CD1c-positive myeloid dendritic cell (primary cell): Measurements from ENCODE around the gene MAP4K1.

ENCODE experiments used
- DNase-seq: peaks from one replicate; pipeline ENCODE4 v3.0.0-alpha.2; 2016; ENCODE audit errors: extremely low spot score

Gene MAP4K1

DNA sequence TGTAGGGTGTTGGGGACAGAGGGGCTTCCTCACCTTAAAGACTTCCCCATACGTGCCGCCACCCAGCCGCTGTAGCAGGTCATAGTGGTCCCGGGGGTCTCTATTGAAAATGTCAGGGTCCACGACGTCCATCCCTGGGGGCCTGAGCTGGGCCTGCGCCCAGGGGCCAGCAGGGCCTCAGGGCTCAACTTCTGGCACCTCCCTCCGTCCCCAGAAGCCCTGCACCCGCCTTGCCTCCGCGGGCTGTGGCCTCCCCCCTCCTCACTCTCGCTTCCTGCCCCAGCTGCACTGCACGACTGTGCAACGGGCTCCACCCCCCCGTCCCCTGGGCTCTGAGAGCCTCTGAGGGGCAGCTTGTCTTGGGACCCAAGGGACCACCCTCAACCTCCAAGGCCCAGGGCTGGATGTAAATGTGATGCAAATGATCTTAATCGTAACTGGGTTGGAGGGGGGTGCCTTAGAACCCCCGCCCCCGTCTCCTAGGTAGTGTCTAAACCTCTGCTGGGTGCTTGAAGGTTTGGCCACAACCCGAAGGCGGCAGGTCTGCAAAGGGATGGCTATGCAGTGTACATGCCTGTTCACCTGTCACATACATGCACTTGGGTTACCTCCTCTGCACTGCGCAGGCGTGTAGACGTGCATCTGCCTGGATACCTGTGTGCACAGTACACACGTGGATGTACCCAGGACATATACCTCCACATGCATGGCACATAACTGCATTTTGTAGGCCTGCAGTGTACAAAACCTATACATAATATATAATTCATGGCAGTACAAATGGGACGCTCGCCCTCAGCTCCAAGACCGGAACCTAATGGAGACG lies at the start of gene MAP4K1:
Gene MAP4K1, minus strand, starts transcription at position 190 of the 826 bp plus-strand sequence. Its CDS starts 58 bp downstream, at position 132.
- peak; percentile 46 for DNase-seq

DNA sequence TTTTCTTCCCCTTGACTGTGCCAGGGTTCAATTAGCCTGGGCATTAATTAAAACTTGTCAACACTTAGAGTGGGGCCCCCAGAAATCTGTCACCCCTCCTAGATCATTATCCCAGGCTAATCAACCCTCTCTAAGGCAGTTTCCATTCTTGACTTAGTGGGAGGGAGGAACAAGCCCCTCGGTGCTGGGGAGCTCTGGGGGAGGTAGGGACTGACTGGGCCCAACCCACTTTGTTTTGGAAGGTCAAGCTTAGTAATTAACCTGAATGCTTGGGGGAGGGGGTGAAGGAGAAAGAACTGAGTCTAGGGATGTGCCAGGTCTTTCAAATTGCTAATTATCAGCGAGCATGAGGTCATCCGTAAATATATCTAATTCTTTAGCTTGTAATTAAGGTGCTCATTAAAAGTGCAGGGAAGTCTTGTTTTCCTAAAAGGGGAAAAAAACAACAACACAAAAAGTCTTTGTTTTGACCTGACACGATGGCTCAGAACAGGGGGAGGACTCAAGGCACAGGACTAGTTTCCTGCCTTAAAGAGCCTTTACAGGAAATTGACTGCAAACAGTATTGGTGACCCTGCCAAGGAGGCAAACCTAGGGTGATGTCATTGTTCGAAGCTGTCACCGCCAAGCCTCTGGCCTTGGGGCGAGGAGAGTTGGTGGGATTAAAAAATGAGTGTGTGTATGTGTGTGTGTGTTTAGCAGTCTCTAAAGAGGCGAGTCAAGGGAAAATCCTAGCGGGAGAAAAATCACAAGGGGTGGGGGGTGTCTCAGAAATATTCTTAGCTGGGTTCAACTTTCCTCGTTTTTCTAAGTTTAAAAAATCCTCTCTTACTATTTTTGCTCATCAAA lies 49.1 kb upstream of the MAP4K1 start:
- DNase-seq: peak; percentile 47

DNA sequence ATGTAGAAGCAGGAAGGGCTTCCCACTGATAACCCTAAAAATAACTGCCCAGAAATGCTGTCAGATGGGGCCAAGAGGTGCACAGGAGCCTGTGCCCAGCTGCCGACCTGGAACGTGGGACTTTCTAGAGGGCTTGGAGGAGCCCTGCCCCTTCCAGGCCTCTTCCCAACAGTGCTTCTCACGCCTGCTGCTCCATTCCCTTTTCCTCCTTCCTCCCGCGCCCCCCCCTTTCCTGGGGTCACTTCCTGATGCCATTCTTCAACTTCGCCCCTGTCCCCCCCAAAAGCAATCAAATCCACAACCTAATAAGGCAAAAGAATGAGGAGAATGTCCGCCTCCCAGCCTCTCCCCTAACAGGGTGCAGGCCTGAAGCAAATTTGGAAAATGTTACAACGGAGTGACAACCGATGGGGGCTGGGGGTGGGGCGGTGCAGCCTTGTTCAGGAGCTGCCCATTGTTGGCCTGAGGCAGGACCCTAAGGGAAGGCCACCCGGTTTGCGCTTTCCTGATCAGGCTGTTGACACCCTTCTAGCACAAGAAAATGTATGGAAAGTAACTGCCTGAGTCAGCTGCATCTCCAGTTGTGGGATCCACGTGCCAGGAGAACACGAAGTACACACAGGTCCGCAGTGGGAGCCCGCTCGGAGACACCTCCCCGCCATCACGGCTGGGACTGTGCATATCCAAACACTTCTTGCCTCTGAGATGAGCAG lies 48.4 kb upstream of the MAP4K1 start:
- DNase-seq: no peak

DNA sequence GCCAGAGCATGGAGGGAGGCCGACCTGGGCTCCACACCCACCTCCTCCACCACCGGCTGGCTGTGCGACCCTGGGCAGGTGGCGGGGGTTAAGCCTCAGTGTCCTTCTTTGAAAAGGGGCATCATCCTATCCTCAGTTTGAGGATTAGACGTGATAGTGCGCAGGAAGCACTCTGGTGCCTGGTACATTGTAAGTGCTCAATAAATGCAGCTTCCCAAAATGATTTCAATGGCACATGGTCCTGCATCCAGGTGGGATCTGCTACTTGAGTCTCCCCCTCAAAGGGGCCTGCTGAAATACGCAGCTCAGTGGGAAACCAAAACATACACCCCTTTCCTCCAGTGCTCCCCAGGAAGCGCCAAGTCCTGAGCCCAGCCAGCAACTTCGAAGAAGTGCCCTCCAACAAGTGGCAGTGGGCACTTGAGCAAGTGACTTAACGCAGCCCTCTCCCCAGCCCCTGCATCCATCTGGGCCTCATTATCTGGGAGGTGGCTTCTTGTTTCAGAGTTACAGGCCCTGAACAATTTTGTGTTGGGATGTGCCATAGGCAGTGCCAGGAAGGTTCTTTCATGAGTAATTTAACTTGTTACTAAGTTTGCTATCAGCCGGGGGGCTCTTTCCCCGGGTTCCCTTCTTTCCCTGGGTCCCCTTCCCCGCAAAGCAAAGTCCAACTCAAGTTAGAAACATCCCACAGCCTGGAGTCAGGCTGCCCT lies 47.6 kb upstream of the MAP4K1 start:
- no peak for DNase-seq

DNA sequence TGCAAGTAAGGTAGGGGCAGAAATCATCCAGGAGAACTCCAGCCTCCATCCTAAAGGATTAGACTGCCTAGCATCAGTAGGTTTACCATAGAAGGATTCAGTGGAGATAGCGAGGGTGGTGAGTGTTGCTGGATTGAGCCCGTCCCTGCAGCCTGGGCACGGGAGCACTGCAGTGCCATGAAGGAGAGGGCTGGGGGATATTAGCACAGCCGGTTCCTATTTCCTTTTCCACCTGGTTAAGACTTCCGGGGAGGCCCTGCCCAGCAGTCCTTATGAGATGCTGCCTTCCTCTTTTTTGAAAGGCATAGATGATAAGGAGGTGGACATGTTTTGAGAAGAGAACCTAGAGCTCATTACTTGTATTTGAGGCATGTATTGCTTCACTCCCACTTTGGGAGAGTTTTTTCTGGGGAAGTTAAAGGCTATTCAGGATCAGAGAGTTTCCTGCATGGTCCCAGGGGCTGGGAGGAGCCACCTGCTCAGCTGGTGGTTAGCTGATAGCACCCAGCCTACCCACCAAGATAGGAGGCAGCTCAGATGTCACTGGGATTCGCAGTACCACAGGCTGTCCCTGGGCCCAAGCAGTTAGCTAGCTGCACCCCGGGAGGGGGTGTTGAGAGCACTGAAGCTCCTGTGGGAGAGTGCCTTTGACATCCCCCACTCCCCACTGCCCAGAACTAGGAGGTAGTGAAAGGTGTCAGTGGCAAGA lies 46.9 kb upstream of the MAP4K1 start:
- DNase-seq: peak; percentile 71

DNA sequence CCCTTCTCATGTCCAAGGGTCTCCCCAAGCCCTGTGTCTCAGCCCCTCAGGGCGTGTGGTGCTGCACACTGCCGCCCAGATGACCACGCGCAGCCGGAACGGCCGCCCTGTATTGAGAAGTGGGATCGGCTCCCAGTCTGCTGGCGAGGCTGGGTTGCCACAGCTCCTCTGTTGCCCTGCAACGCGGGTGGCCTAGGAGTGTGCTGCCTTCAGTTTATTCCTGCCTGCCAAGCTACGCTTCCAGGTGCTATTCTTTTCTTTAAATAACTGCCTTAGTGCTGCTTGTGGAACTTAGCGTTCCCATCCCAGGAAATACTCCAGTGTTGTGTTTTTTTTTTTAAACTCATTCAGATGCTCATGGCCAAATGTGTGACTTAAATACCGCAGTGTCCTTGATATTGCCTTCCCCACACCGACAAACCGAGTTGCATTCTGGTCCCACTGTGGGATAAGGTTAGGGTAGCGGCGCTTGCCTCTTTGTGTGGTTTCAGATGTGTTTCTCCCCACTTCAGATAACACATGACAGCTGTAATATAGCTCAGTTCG lies 46.3 kb upstream of the MAP4K1 start:
- DNase-seq: no peak

DNA sequence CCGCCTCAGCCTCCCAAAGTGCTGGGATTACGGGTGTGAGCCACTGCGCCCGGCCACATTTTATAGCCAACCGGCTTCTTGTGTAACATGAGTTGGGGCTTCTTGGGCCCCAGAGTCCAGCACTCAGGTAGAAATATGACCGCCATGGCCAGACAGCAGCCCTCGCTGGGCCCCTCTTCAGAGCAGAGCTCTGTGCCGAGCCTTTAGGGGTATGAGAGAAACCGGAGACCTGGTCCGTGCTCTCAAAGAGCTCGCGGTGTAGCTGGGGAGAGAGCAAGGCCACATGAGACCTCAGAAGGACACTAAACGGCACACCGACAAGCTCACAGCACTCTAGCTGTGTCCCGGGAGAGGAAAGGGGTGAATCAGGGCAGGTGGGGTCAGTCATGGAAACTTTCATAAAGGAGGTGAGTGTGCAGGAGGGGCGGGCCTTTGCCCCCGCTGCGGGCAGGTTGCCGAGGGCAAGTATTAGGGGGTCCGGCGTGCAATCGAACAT lies 45.5 kb upstream of the MAP4K1 start:
- no peak for DNase-seq

DNA sequence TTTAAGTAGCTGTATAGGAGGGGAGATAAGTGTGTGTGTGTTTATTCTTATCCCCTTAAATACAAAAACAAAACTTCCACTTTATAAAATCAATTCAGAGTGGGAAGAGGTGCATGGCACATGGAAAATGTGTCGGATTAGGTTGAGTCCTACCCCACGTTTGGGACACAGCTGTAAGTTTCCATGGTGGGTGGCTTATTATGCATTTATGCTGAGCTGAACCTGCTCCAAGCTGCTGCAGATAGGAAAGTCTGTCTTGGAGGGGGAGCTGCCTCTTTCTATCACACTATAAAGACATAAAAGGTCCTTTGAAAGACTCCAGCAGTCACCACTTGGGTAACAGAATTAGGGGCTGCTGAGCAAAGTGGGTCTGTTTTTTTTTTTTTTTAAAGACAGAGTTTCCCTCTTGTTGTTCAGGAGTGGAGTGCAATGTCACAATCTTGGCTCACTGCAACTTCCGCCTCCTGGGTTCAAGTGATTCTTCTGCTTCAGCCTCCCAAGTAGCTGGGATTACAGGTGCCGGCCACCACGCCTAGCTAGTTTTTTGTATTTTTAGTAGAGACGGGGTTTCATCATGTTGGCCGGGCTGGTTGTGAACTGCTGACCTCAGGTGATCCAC lies 44.9 kb upstream of the MAP4K1 start:
- no peak for DNase-seq

DNA sequence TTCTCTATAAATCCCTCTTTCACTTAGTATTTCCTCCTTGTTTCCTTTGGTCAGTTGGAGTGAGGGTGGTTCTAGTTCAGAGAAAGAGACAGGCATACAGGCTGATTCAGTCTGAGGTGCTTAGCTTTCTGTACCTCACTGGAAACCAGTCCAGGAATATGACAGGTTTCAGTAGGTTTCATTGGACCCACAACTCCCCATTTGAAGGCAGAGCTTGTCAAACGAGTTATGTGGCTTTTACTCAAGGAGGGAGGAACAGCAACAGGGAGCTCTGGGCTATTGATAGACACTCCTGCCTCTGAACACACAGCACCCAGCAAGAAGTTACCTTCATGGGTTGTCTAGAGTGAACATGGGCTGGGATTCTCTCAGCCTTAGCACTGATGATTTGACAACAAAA lies 44.2 kb upstream of the MAP4K1 start:
- DNase-seq: no peak

DNA sequence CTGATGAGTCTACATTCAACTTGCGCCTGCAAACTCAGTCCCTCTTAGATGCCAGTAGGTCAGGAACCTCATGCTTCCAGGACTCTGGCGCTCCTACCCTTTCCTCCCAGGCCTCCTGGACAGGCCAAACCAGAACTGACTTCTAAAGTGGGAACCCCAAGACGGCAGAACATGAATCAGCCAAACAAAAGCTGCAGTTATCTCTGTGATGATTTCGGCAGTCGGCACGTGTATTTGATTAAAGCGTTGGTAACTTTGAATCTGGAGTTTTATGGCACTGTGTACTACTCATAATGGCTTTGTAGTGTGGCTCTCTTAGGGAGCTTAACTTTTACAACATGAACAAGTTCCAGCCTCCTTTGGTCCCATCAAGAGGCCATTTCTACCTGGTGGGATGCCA lies 43.4 kb upstream of the MAP4K1 start:
- no peak for DNase-seq

DNA sequence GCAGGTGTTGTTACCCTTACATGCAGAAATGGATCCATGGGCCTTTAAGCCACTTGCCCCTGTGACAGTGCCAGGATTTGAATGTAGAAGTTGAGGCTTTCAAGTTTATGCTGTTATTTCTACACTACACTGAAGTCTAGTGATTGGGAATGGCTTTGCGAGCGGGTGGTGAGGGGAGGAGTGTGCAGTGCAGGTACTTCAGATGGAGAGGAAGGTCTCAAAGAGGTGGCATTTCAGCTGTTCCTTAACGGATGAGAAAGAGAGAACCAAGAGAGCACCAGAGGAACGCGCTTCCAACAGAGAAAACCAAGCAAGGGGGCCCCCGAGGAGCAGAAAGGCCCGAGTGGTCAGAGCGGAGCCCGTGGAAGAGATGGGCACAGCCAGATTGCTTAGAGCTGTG lies 43.0 kb upstream of the MAP4K1 start:
- no peak for DNase-seq

DNA sequence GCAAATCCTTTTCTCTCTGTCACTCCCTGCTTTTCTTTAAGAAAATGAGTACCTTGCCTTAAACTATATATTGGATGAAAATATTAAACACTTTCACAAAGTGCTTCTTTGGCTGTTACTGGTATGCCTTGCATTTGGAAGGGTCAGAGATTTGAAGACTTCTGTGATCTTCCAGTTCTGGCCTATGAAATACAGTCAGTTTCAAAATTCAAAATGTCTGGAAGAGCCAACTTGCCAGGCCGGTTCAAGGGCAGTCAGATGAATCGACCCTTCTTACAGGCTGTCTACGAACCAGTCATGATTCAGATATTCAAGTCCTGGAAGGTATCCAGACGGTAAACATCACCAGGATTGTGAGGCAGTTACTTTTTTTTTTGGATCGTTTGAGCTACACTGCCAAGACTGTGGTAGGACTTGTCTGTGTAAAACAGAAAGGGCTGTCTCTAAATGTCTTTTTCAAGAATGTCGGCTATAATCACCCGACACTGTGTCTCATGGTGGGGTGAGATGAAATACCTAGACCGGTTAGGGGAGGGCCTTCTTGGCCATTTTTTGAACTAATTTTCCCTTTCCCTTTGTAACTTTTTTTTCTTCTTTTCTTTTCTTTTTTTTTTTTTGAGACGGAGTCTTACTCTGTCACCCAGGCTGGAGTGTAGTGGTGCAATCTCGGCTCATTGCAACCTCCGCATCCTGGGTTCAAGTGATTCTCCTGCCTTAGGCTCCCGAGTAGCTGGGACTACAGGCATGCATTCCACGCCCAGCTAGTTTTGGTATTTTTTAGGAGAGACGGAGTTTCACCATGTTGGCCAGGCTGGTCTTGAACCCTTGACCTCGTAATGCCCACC lies 40.9 kb upstream of the MAP4K1 start:
- DNase-seq: no peak

DNA sequence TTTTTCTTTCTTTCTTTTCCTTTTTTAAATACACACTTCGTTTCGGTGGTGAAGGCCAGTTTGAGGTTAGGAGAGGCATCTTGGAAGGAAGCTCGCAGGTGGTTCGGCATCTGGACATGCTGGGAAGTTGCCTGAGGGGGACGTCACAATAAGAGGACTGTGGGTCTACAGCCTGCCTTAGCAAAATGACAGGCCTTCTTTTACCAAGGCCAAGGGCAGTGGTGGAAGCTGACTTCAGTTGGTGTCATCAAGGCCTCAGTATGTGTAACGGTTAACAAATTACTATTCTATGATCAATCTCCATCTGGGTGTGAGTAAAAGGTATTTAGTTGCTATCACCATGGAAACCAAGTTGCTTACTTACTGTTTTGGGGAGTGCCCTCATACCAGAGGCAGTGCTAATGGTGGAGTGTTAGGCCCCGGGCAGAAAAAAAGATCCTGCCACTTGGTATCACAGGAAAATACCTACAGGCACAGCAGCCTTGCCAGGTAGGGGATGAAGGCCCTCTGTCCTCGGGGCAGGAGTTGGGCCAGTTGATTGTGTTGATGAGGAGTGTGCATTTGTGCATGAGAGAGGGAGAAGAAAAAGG lies 40.0 kb upstream of the MAP4K1 start:
- DNase-seq: no peak

DNA sequence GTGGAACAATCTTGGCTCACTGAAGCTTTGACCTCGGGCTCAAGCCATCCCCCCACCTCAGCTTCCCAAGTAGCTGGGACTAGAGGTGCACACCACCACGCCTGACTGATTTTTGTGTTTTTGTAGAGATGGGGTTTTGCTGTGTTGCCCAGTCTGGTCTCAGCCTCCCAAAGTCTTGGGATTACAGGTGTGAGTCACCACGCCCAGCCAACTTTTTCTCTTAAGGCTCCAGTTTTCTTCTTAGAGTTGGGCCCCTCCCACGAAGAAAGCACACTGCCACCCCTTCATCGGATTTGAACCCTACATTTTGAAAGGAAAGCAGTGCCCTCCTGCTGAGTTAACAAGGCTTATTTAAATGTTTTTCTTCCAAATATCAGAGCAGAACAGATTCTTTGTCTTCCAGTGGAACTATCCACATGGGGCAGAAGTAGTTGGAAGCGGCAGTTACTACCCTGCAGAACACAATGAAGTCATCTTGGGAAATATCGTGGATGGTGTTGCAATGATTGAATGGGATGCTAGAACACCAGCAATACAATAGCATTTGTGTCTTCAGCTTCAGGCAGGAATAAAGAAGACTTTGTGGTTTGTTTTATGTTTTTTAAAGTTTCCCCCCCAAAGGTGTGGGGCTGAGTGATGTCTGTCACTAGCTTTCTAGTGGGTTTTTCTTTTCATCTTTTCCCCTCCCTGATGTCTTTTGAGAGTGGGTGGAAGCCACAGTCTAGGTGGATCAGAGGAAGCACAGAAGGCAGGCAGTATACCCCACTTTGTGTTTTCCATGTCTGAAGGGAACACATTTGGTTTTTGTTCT lies 38.6 kb upstream of the MAP4K1 start:
- DNase-seq: peak; percentile 66

DNA sequence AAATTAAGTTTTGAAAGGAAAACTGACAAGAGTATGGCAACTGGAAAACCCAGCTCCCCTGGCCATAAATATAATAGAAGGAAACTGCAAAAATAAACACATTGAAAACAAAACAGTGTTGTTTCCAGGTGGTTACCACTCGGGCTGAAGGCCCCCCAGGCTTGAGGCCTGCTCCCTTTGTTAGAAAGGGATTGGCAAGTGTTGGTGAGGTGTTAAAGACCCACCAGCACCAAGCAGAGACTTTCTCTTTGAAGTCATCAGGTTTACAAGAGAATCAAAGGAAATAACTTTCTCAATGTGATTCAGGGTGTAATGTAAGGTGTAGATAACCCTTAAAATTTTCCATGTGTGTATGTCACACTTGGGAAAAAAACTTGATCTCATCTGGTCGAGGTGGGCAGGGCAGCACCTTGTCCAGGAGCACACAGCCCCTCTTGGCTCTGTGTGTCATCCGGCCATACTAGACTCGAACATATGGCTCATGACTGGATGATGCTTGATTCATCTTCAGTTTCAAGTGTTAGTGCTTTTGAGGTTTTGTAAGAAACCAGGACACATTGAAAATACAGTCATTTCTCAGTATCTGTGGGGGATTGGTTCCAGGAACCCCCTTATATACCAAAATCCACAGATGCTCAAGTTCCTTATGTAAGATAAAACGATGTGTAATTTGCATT lies 37.5 kb upstream of the MAP4K1 start:
- no peak for DNase-seq

DNA sequence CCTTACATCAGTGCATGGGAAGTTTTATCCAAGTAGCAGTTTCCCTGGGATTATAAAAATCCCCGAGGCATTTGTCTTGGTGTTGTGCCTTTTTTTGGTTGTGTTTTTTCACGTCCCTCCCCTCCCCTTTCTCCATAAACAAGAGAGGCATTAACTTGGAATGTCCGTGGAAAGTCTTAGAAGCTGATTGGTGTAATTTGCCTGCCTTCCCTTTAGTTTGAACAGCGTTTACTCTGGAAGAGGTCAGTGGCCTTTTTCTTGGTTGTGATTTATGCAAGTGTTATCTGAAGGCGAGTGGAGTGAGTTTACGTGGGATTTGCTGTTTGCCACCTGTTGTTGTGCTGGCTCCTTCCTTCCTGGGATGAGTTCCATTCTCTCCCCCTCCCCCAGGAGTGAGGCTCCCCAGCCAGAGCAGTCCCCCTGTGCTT lies 36.9 kb upstream of the MAP4K1 start:
- no peak for DNase-seq

DNA sequence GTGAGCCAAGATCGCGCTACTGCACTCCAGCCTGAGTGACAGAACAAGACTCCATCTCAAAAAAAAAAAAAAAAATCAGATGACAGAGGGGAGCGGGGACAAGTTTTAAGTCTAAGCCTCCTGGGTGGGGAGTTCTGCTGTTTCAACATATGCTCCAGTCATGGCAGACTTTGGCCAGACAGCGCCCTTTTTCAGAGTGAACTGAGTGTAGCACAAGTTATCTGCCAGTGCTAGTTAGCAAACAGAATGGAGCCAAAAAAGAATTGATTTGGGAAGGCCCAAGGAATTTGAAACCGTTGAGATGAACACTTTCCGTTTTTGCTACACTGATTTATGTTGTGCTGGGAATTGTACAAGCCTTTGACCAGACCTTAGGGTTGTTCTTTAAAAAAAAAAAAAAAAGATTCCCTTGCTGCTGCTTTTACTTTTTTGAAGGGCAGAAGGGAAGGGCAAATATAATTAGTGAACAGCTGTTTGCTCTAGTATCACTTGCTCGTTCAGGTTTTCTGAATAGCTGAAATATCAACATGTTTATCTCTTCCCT lies 35.3 kb upstream of the MAP4K1 start:
- peak; percentile 46 for DNase-seq
